HEK293 (cell line): ENCODE results near the gene SH3D19.

ENCODE experiments used
- CTCF ChIA-PET: fragments of 350-600 bp; formaldehyde crosslinking; extraction: SDS; loops from one replicate; lab custom pipeline; 2021; ENCODE audit warnings: antibody characterized with exemption; lab: Yijun Ruan, JAX
- POLR2A ChIA-PET: fragments of 300-600 bp; formaldehyde crosslinking; extraction: SDS; loops from one replicate; lab custom pipeline; 2020; ENCODE audit warnings: antibody characterized with exemption, inconsistent platforms; lab: Yijun Ruan, JAX
- H3K27ac ChIP-seq: fragments of 200-500 bp; sonication (Bioruptor generic); 2 replicates; pipeline ENCODE4 v1.5.1; 2014; ENCODE audit warnings: low read depth, low read length, control low read depth, inconsistent platforms; ENCODE audit errors: extremely low read depth
- H3K36me3 ChIP-seq, 2 experiments: fragments of 200-500 bp in 1 of 2; sonication (Bioruptor generic) in 1 of 2; 1 replicate in 1 of 2; 2 replicates in 1 of 2; pipeline ENCODE4 v1.5.1; 2014 to 2017; ENCODE audit warnings: inconsistent platforms in 2 of 2, low read length in 2 of 2; ENCODE audit not compliant: control insufficient read depth in 2 of 2, insufficient read depth in 1 of 2
- H3K4me1 ChIP-seq: fragments of 200-500 bp; sonication (Bioruptor generic); 2 replicates; pipeline ENCODE4 v1.5.1; 2014; ENCODE audit warnings: mild to moderate bottlenecking, low read length, inconsistent platforms; ENCODE audit not compliant: control insufficient read depth, insufficient read depth
- H3K4me3 ChIP-seq: 2 replicates; pipeline ENCODE4 v1.5.1; 2011; ENCODE audit warnings: low read depth, mild to moderate bottlenecking, control low read depth, low read length, moderate library complexity
- H3K9me3 ChIP-seq: fragments of 200-500 bp; sonication (Bioruptor generic); 2 replicates; pipeline ENCODE4 v1.5.1; 2014; ENCODE audit warnings: low read depth, low read length, inconsistent platforms; ENCODE audit not compliant: control insufficient read depth, insufficient read depth
- SP2 ChIP-seq: fragments of 450-650 bp; formaldehyde crosslinking; IDR thresholded peaks from 2 replicates; pipeline ENCODE4 v1.5.1; 2016; ENCODE audit warnings: missing biosample characterization, missing genetic modification characterization
- ZBTB1 ChIP-seq: fragments of 450-650 bp; formaldehyde crosslinking; IDR thresholded peaks from 2 replicates; pipeline ENCODE4 v1.5.1; 2016; ENCODE audit warnings: missing biosample characterization, missing genetic modification characterization
- ZNF112 ChIP-seq: fragments of 450-650 bp; formaldehyde crosslinking; IDR thresholded peaks from 2 replicates; pipeline ENCODE4 v1.5.0; 2017; ENCODE audit warnings: missing biosample characterization, missing genetic modification characterization
- ZNF140 ChIP-seq: fragments of 450-650 bp; formaldehyde crosslinking; IDR thresholded peaks from 2 replicates; pipeline ENCODE4 v1.5.1; 2016; ENCODE audit warnings: missing biosample characterization, missing genetic modification characterization
- ZNF19 ChIP-seq: fragments of 450-650 bp; formaldehyde crosslinking; IDR thresholded peaks from 2 replicates; pipeline ENCODE4; 2016; ENCODE audit warnings: missing biosample characterization, missing genetic modification characterization, low read depth
- ZNF354C ChIP-seq: fragments of 450-650 bp; formaldehyde crosslinking; IDR thresholded peaks from 2 replicates; pipeline ENCODE4 v1.5.1; 2016; ENCODE audit warnings: missing biosample characterization, missing genetic modification characterization, low read depth, borderline replicate concordance
- ZNF391 ChIP-seq: fragments of 450-650 bp; formaldehyde crosslinking; IDR thresholded peaks from 2 replicates; pipeline ENCODE4 v1.5.1; 2016; ENCODE audit warnings: low read depth, missing biosample characterization, missing genetic modification characterization, borderline replicate concordance
- ZNF426 ChIP-seq: fragments of 450-650 bp; formaldehyde crosslinking; IDR thresholded peaks from 2 replicates; pipeline ENCODE4 v1.5.1; 2017; ENCODE audit warnings: missing biosample characterization, missing genetic modification characterization, mild to moderate bottlenecking, inconsistent platforms, moderate library complexity
- ZNF585B ChIP-seq: fragments of 450-650 bp; formaldehyde crosslinking; IDR thresholded peaks from 2 replicates; pipeline ENCODE4 v1.5.1; 2016; ENCODE audit warnings: missing biosample characterization, missing genetic modification characterization
- ZNF596 ChIP-seq: fragments of 450-650 bp; IDR thresholded peaks from 2 replicates; pipeline ENCODE4 v1.5.0; 2018; ENCODE audit warnings: missing biosample characterization, mild to moderate bottlenecking, missing genetic modification characterization, moderate library complexity
- ZNF670 ChIP-seq: fragments of 450-650 bp; formaldehyde crosslinking; IDR thresholded peaks from 2 replicates; pipeline ENCODE4 v1.5.1; 2016; ENCODE audit warnings: missing biosample characterization, missing genetic modification characterization, low read depth
- TF ChIP-seq, protein P1 (sequence below): fragments of 450-650 bp; formaldehyde crosslinking; IDR thresholded peaks from 2 replicates; pipeline ENCODE4 v1.5.0; 2017; ENCODE audit warnings: missing biosample characterization, missing genetic modification characterization, borderline replicate concordance
- TF ChIP-seq, protein P2 (sequence below): fragments of 450-650 bp; formaldehyde crosslinking; IDR thresholded peaks from 2 replicates; pipeline ENCODE4 v1.5.1; 2016; ENCODE audit warnings: missing biosample characterization, missing genetic modification characterization
- TF ChIP-seq, protein P3 (sequence below): fragments of 450-650 bp; formaldehyde crosslinking; IDR thresholded peaks from 2 replicates; pipeline ENCODE4 v1.5.1; 2017; ENCODE audit warnings: missing biosample characterization, missing genetic modification characterization
- TF ChIP-seq, protein P4 (sequence below): fragments of 450-650 bp; formaldehyde crosslinking; IDR thresholded peaks from 2 replicates; pipeline ENCODE4 v1.5.1; 2016; ENCODE audit warnings: missing biosample characterization, missing genetic modification characterization
- TF ChIP-seq, protein P5 (sequence below): fragments of 450-650 bp; formaldehyde crosslinking; IDR thresholded peaks from 2 replicates; pipeline ENCODE4 v1.5.1; 2016; ENCODE audit warnings: missing biosample characterization, missing genetic modification characterization, low read depth

Gene SH3D19

DNA sequence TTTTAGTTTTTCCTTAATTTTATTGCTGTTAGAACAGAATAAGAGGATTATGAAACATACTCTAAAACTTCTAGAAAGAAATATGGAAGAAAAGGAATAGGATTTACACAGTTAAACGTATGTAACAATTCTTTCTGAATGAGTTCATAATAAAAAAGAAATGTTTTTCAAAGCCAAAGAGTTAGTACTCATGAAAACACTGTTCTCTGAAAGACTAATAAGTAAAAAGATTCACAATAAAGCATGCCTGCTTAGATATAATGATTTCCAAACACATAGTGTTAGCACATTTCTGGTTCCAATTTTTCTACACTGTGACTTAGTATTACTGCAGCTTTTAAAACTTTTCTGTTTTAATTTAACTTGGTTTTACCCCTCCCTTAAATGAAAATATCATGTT, 98.2 kb downstream of the SH3D19 start:
- ChIA-PET POLR2A (no interaction called here), CTCF (no interaction called here)
- no peak overlapping the region for H3K27ac ChIP-seq
- H3K4me1 ChIP-seq: peaks cover 9% of the 10 kb centered on the region
- H3K9me3 ChIP-seq: no peaks in the 10 kb centered on the region
- H3K4me3 ChIP-seq: no peak overlapping the region
- no peaks in the 10 kb centered on the region for H3K36me3 ChIP-seq
- TF ChIP-seq ZBTB1 (tag by site-specific recombination) (no peak), ZNF112 (no peak), ZNF140 (no peak)

DNA sequence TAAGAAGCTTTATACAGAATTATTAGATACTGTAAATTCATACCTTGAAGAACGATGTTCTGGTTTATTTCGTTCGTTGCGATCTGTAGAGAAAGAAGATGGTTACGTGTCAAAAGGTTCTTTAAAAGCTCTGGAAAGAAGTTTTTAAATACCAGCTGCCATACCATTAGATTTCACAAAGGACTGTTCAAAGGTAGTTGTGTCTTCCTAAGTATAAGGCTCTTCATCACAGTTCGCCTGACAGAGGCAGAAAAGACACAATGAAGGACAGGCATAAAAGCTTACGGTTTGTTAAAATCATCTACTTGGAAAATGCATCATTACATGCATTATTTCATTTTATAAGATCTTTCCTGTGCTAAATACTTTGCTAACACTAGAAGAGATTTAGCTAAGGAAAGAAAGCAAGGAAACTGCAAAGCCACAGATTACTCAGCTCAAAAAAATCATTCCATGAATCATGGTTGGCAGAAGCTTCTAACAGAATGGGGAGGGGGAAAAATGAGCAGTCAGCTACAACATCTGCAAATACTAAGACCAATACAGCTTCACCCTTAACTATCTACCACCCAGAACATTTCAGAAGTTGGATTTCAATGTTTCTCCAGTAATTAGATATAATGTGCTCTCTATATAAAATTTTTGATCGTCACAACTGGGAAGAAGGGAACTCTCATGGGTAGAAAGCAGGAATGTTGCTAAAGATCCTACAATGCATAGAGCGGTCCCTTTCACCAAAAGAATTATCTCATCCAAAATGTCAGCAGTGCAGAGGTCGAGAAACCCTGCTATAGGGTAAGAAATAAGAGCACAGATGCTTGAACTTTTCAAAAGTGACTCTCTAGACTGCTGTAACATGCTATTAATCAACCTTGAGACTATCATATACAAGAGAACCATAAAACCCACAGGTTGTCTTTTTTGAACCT, 99.1 kb downstream of the SH3D19 start:
- peaks cover 9% of the 10 kb centered on the region for H3K4me1 ChIP-seq
- no peaks in the 10 kb centered on the region for H3K9me3 ChIP-seq
- no peaks in the 10 kb centered on the region for H3K36me3 ChIP-seq
- POLR2A ChIA-PET: no interaction called here
- H3K27ac ChIP-seq: no peak overlapping the region
- CTCF ChIA-PET: no interaction called here
- no peak for TF ChIP-seq ZNF354C (tag by site-specific recombination)
- TF ChIP-seq ZNF670: no peak
- TF ChIP-seq, protein P1, sequence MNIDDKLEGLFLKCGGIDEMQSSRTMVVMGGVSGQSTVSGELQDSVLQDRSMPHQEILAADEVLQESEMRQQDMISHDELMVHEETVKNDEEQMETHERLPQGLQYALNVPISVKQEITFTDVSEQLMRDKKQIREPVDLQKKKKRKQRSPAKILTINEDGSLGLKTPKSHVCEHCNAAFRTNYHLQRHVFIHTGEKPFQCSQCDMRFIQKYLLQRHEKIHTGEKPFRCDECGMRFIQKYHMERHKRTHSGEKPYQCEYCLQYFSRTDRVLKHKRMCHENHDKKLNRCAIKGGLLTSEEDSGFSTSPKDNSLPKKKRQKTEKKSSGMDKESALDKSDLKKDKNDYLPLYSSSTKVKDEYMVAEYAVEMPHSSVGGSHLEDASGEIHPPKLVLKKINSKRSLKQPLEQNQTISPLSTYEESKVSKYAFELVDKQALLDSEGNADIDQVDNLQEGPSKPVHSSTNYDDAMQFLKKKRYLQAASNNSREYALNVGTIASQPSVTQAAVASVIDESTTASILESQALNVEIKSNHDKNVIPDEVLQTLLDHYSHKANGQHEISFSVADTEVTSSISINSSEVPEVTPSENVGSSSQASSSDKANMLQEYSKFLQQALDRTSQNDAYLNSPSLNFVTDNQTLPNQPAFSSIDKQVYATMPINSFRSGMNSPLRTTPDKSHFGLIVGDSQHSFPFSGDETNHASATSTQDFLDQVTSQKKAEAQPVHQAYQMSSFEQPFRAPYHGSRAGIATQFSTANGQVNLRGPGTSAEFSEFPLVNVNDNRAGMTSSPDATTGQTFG: no peak
- TF ChIP-seq, protein P2, sequence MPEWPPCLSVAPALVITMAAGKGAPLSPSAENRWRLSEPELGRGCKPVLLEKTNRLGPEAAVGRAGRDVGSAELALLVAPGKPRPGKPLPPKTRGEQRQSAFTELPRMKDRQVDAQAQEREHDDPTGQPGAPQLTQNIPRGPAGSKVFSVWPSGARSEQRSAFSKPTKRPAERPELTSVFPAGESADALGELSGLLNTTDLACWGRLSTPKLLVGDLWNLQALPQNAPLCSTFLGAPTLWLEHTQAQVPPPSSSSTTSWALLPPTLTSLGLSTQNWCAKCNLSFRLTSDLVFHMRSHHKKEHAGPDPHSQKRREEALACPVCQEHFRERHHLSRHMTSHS: no peak
- TF ChIP-seq, protein P3, sequence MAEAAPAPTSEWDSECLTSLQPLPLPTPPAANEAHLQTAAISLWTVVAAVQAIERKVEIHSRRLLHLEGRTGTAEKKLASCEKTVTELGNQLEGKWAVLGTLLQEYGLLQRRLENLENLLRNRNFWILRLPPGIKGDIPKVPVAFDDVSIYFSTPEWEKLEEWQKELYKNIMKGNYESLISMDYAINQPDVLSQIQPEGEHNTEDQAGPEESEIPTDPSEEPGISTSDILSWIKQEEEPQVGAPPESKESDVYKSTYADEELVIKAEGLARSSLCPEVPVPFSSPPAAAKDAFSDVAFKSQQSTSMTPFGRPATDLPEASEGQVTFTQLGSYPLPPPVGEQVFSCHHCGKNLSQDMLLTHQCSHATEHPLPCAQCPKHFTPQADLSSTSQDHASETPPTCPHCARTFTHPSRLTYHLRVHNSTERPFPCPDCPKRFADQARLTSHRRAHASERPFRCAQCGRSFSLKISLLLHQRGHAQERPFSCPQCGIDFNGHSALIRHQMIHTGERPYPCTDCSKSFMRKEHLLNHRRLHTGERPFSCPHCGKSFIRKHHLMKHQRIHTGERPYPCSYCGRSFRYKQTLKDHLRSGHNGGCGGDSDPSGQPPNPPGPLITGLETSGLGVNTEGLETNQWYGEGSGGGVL: no peak
- no peak for TF ChIP-seq ZNF585B (tag by site-specific recombination)
- TF ChIP-seq, protein P4, sequence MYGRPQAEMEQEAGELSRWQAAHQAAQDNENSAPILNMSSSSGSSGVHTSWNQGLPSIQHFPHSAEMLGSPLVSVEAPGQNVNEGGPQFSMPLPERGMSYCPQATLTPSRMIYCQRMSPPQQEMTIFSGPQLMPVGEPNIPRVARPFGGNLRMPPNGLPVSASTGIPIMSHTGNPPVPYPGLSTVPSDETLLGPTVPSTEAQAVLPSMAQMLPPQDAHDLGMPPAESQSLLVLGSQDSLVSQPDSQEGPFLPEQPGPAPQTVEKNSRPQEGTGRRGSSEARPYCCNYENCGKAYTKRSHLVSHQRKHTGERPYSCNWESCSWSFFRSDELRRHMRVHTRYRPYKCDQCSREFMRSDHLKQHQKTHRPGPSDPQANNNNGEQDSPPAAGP: no peak
- TF ChIP-seq ZNF596 (tag by site-specific recombination): no peak
- TF ChIP-seq ZNF19: no peak
- TF ChIP-seq, protein P5, sequence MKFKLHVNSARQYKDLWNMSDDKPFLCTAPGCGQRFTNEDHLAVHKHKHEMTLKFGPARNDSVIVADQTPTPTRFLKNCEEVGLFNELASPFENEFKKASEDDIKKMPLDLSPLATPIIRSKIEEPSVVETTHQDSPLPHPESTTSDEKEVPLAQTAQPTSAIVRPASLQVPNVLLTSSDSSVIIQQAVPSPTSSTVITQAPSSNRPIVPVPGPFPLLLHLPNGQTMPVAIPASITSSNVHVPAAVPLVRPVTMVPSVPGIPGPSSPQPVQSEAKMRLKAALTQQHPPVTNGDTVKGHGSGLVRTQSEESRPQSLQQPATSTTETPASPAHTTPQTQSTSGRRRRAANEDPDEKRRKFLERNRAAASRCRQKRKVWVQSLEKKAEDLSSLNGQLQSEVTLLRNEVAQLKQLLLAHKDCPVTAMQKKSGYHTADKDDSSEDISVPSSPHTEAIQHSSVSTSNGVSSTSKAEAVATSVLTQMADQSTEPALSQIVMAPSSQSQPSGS (tag by site-specific recombination): no peak
- no peak for TF ChIP-seq SP2 (tag by site-specific recombination)
- no peak for TF ChIP-seq ZNF391 (tag by site-specific recombination)
- TF ChIP-seq ZNF426 (tag by site-specific recombination): no peak
- TF ChIP-seq ZNF140: no peak
- no peak overlapping the region for H3K4me3 ChIP-seq
